Activated naive CD4-positive, alpha-beta T cell treated with anti-CD3 and anti-CD28 coated beads, Interleukin-2, amount 50 U/mL, for 16 hours (primary cell): ENCODE measurements around the gene RAB14.
"Not testable (repeated sequence)": the region's sequence is repeated elsewhere in the genome, so short reads cannot be mapped to it uniquely, and the experiment has no call there.

Source experiments
- DNase-seq: peaks from one replicate; pipeline ENCODE4 v3.0.0-alpha.2; 2020

The RAB14 gene

GRCh38 chr9:121189006-121189405 is 12.7 kb downstream of the RAB14 start:
- no peak for DNase-seq

- DNase-seq, result no peak
These were observed 13.9 kb downstream of the RAB14 start for GRCh38 chr9:121187636-121188305.

- DNase-seq, result no peak
These were observed 15.8 kb downstream of the RAB14 start for GRCh38 chr9:121185774-121186403.

GRCh38 chr9:121185178-121185745 is 16.4 kb downstream of the RAB14 start:
- DNase-seq, result no peak

GRCh38 chr9:121184463-121184862 is 17.2 kb downstream of the RAB14 start:
- no peak for DNase-seq

GRCh38 chr9:121183666-121184423 is 17.8 kb downstream of the RAB14 start:
- no peak for DNase-seq

GRCh38 chr9:121182989-121183388 is 18.7 kb downstream of the RAB14 start:
- DNase-seq, result no peak

GRCh38 chr9:121182101-121182836 is 19.4 kb downstream of the RAB14 start:
- DNase-seq, result no peak

- DNase-seq, result no peak
These were observed 21.6 kb downstream of the RAB14 start for GRCh38 chr9:121179930-121180681.

GRCh38 chr9:121179373-121179721 is 22.3 kb downstream of the RAB14 start:
- DNase-seq, result not testable (repeated sequence)

GRCh38 chr9:121178676-121179372 is 22.8 kb downstream of the RAB14 start:
- DNase-seq, result no peak

GRCh38 chr9:121173501-121173900 is 28.2 kb downstream of the RAB14 start:
- DNase-seq, result no peak

GRCh38 chr9:121172726-121173487 is 28.8 kb downstream of the RAB14 start:
- no peak for DNase-seq

GRCh38 chr9:121171236-121171635 is 30.4 kb downstream of the RAB14 start:
- no peak for DNase-seq

GRCh38 chr9:121169094-121169601 is 32.5 kb downstream of the RAB14 start:
- no peak for DNase-seq

- DNase-seq, result no peak
These were observed 33.6 kb downstream of the RAB14 start for GRCh38 chr9:121168052-121168451.

- DNase-seq, result no peak
These were observed 41.6 kb downstream of the RAB14 start for GRCh38 chr9:121160025-121160424.

- DNase-seq, result no peak
These were observed 43.7 kb downstream of the RAB14 start for GRCh38 chr9:121157939-121158338.

GRCh38 chr9:121156263-121156731 is 45.4 kb downstream of the RAB14 start:
- no peak for DNase-seq

- no peak for DNase-seq
These were observed 46.9 kb downstream of the RAB14 start for GRCh38 chr9:121154782-121155181.
